GM21367 (cell line): Measurements from ENCODE around the gene CRYZ.
A peak's percentile ranks its signal among the peaks of the same experiment; 100 is the strongest.
"Not testable (repeated sequence)": the region's sequence is repeated elsewhere in the genome, so short reads cannot be mapped to it uniquely, and the experiment has no call there.

Source experiments
- ATAC-seq: cut with Tn5 transposase; IDR thresholded peaks from one replicate; pipeline ENCODE4 v1.9.1; 2021; ENCODE audit not compliant: unreplicated experiment

Gene CRYZ

GRCh38 chr1:74732960-74733603, at the start of gene CRYZ, which contains the start of gene TYW3:
TSS of gene CRYZ (minus strand) at chr1:74733050. CDS start at chr1:74724821, 8,229 bp downstream.
TSS of gene TYW3 (plus strand) at chr1:74733152. CDS start at chr1:74733245, 93 bp downstream.
- peak; percentile 66 for ATAC-seq

- no peak for ATAC-seq
Measured at GRCh38 chr1:74780594-74780993, 47.7 kb upstream of the CRYZ start.

GRCh38 chr1:74779750-74780149, 46.9 kb upstream of the CRYZ start:
- ATAC-seq: no peak

GRCh38 chr1:74777525-74777924, 44.7 kb upstream of the CRYZ start:
- no peak for ATAC-seq

GRCh38 chr1:74775735-74776134, 42.9 kb upstream of the CRYZ start:
- ATAC-seq: no peak

- no peak for ATAC-seq
Measured at GRCh38 chr1:74773582-74773981, 40.7 kb upstream of the CRYZ start.

GRCh38 chr1:74772945-74773344, 40.1 kb upstream of the CRYZ start:
- ATAC-seq: no peak

GRCh38 chr1:74771913-74772515, 39.2 kb upstream of the CRYZ start:
- ATAC-seq: no peak

GRCh38 chr1:74767490-74767889, 34.6 kb upstream of the CRYZ start:
- peak; percentile 49 for ATAC-seq

GRCh38 chr1:74766579-74766978, 33.7 kb upstream of the CRYZ start:
- no peak for ATAC-seq

GRCh38 chr1:74763807-74764206, 31.0 kb upstream of the CRYZ start:
- no peak for ATAC-seq

- ATAC-seq: not testable (repeated sequence)
Measured at GRCh38 chr1:74756650-74757049, 23.8 kb upstream of the CRYZ start.

- ATAC-seq: no peak
Measured at GRCh38 chr1:74755475-74755874, 22.6 kb upstream of the CRYZ start.

GRCh38 chr1:74753104-74753503, 20.3 kb upstream of the CRYZ start:
- ATAC-seq: no peak

GRCh38 chr1:74748960-74749359, 16.1 kb upstream of the CRYZ start:
- no peak for ATAC-seq

- not testable (repeated sequence) for ATAC-seq
Measured at GRCh38 chr1:74745247-74745646, 12.4 kb upstream of the CRYZ start.

GRCh38 chr1:74740307-74740980, 7.6 kb upstream of the CRYZ start:
- not testable (repeated sequence) for ATAC-seq

- ATAC-seq: no peak
Measured at GRCh38 chr1:74737333-74737732, 4.5 kb upstream of the CRYZ start.

GRCh38 chr1:74733604-74734484, 994 bp upstream of the CRYZ start:
- peak; percentile 57 for ATAC-seq

- ATAC-seq: peak; percentile 9
Measured at GRCh38 chr1:74732071-74732946, 541 bp downstream of the CRYZ start.
